C4-2B (cell line): ENCODE data around the gene GIT1.

Source experiments
- ZFX ChIP-seq: fragments of 450-650 bp; IDR thresholded peaks from 2 replicates; pipeline ENCODE4 v1.6.1; 2017
- TF ChIP-seq, protein P1 (sequence below): fragments of 450-650 bp; conservative IDR thresholded peaks from 2 replicates; pipeline ENCODE4 v1.5.1; 2017; ENCODE audit warnings: mild to moderate bottlenecking

GRCh38 chr17:29625037-29625750 is 35.7 kb upstream of the GIT1 start:
- TF ChIP-seq, protein P1, sequence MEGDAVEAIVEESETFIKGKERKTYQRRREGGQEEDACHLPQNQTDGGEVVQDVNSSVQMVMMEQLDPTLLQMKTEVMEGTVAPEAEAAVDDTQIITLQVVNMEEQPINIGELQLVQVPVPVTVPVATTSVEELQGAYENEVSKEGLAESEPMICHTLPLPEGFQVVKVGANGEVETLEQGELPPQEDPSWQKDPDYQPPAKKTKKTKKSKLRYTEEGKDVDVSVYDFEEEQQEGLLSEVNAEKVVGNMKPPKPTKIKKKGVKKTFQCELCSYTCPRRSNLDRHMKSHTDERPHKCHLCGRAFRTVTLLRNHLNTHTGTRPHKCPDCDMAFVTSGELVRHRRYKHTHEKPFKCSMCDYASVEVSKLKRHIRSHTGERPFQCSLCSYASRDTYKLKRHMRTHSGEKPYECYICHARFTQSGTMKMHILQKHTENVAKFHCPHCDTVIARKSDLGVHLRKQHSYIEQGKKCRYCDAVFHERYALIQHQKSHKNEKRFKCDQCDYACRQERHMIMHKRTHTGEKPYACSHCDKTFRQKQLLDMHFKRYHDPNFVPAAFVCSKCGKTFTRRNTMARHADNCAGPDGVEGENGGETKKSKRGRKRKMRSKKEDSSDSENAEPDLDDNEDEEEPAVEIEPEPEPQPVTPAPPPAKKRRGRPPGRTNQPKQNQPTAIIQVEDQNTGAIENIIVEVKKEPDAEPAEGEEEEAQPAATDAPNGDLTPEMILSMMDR, result no peak
- TF ChIP-seq ZFX, result no peak
